Right lobe of liver (tissue), 4 donors: ENCODE data around the gene WRNIP1.

Source experiments
- POLR2A ChIP-seq: fragments of 450-650 bp; IDR thresholded peaks from one replicate; pipeline ENCODE4 v1.6.1; 2017; ENCODE audit warnings: antibody characterized with exemption, mild to moderate bottlenecking
- TF ChIP-seq, protein P1 (sequence below), 4 donors: fragments of 200-600 bp in 3 of 4; fragments of 450-650 bp in 1 of 4; IDR thresholded peaks; one replicate each; pipeline versions ENCODE4 v1.5.1 to v1.8.0; 2016 to 2022; ENCODE audit warnings: antibody characterized with exemption in 4 of 4, mild to moderate bottlenecking in 2 of 4
- donor health status: DM: no; HTN: no; CAD: no.
- donor health status: DM: no; HTN: no; CAD: no.
- donor health status: DM: no; HTN: yes; CAD: no.

DNA sequence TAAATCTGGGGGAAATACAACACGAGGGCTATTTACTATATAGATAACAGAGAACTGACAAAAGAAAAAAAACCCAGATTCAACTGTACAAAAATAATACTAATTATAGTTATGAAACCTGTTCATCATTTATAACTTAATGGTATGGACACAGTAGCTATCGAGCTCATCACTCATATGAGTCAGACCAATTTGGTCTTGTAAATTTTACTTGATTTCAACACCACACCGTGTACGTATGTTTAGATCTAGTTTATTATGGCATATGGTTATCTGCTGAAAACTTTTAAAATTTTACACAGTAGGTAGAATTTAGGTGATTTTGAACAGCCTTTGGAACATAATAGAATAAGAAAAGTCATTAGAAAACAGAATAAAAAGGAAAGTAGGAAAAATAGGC lies 19.9 kb upstream of the WRNIP1 start:
- TF ChIP-seq, protein P1, sequence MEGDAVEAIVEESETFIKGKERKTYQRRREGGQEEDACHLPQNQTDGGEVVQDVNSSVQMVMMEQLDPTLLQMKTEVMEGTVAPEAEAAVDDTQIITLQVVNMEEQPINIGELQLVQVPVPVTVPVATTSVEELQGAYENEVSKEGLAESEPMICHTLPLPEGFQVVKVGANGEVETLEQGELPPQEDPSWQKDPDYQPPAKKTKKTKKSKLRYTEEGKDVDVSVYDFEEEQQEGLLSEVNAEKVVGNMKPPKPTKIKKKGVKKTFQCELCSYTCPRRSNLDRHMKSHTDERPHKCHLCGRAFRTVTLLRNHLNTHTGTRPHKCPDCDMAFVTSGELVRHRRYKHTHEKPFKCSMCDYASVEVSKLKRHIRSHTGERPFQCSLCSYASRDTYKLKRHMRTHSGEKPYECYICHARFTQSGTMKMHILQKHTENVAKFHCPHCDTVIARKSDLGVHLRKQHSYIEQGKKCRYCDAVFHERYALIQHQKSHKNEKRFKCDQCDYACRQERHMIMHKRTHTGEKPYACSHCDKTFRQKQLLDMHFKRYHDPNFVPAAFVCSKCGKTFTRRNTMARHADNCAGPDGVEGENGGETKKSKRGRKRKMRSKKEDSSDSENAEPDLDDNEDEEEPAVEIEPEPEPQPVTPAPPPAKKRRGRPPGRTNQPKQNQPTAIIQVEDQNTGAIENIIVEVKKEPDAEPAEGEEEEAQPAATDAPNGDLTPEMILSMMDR (IDR thresholded peaks at IDR 0.05) = no peak
- no peak for TF ChIP-seq POLR2A
